GM21825 (cell line): ENCODE measurements around the gene CFAP20DC.

Source experiments
- ATAC-seq: cut with Tn5 transposase; IDR thresholded peaks from one replicate; pipeline ENCODE4 v1.9.1; 2021; ENCODE audit warnings: mild to moderate bottlenecking, moderate library complexity; ENCODE audit not compliant: unreplicated experiment

Gene CFAP20DC

GRCh38 chr3:59027607-59028006 lies 22.2 kb downstream of the CFAP20DC start:
- no peak for ATAC-seq

- no peak for ATAC-seq
Measured at GRCh38 chr3:59023612-59024011, 26.2 kb downstream of the CFAP20DC start.

GRCh38 chr3:59017617-59017984 lies 32.2 kb downstream of the CFAP20DC start:
- ATAC-seq: no peak

- ATAC-seq: no peak
Measured at GRCh38 chr3:59016930-59017616, 32.8 kb downstream of the CFAP20DC start.

- no peak for ATAC-seq
Measured at GRCh38 chr3:59013611-59014010, 36.2 kb downstream of the CFAP20DC start.

- ATAC-seq: no peak
Measured at GRCh38 chr3:59006634-59007517, 42.9 kb downstream of the CFAP20DC start.

- no peak for ATAC-seq
Measured at GRCh38 chr3:59001675-59002074, 48.1 kb downstream of the CFAP20DC start.

- ATAC-seq: no peak
Measured at GRCh38 chr3:58999774-59000160, 50.1 kb downstream of the CFAP20DC start.

- no peak for ATAC-seq
Measured at GRCh38 chr3:58999134-58999773, 50.6 kb downstream of the CFAP20DC start.

- no peak for ATAC-seq
Measured at GRCh38 chr3:58998476-58999117, 51.2 kb downstream of the CFAP20DC start.

- ATAC-seq: no peak
Measured at GRCh38 chr3:58996730-58997129, 53.1 kb downstream of the CFAP20DC start.

- no peak for ATAC-seq
Measured at GRCh38 chr3:58994746-58995330, 55.0 kb downstream of the CFAP20DC start.

- ATAC-seq: no peak
Measured at GRCh38 chr3:58993547-58993946, 56.3 kb downstream of the CFAP20DC start.

GRCh38 chr3:58991623-58992022 lies 58.2 kb downstream of the CFAP20DC start:
- ATAC-seq: no peak

- no peak for ATAC-seq
Measured at GRCh38 chr3:58991026-58991425, 58.8 kb downstream of the CFAP20DC start.

GRCh38 chr3:58989955-58990354 lies 59.9 kb downstream of the CFAP20DC start:
- ATAC-seq: no peak

- no peak for ATAC-seq
Measured at GRCh38 chr3:58989163-58989562, 60.7 kb downstream of the CFAP20DC start.

GRCh38 chr3:58988041-58988440 lies 61.8 kb downstream of the CFAP20DC start:
- ATAC-seq: no peak

- no peak for ATAC-seq
Measured at GRCh38 chr3:58986654-58987053, 63.2 kb downstream of the CFAP20DC start.

- no peak for ATAC-seq
Measured at GRCh38 chr3:58979840-58980239, 70.0 kb downstream of the CFAP20DC start.

GRCh38 chr3:58973796-58974195 lies 76.0 kb downstream of the CFAP20DC start:
- no peak for ATAC-seq
